Measurements from ENCODE around the gene VSTM2B. TPM values are rescaled to one million over a fixed set of nuclear protein-coding genes. Genes with fewer than 3 reads are reported as not detected.

The VSTM2B gene
- total RNA-seq, 4 donors from 2014 or later, result not detected

- intact Hi-C loops (cut with DNase I; ENCODE audit: low total_unique reads), result no loop called here
- Histone ChIP-seq H3K9me3 (no peaks in the 10 kb centered on the region), H3K4me1 (no peaks in the 10 kb centered on the region), H3K27me3 (no peaks in the 10 kb centered on the region), H3K4me3 (no peak overlapping the region), H3K27ac (no peak overlapping the region), H3K36me3 (no peaks in the 10 kb centered on the region)
- TF ChIP-seq POLR2A (IDR thresholded peaks at IDR 0.05) (no peak), CTCF (IDR thresholded peaks at IDR 0.05) (no peak)
- DNase-seq, result no peak
These were observed 10.0 kb upstream of the VSTM2B start for GRCh38 chr19:29515706-29516357.

GRCh38 chr19:29516358-29516725 lies 9.5 kb upstream of the VSTM2B start:
- no peaks in the 10 kb centered on the region for H3K27me3 ChIP-seq

GRCh38 chr19:29516821-29517395 lies 8.9 kb upstream of the VSTM2B start:
- TF ChIP-seq CTCF (IDR thresholded peaks at IDR 0.05), result no peak
- TF ChIP-seq POLR2A (IDR thresholded peaks at IDR 0.05), result no peak
- H3K9me3 ChIP-seq, result no peaks in the 10 kb centered on the region
- intact Hi-C loops (cut with DNase I; ENCODE audit: low total_unique reads), result no loop called here
- no peaks in the 10 kb centered on the region for H3K36me3 ChIP-seq
- no peaks in the 10 kb centered on the region for H3K4me1 ChIP-seq
- no peak overlapping the region for H3K27ac ChIP-seq
- no peaks in the 10 kb centered on the region for H3K27me3 ChIP-seq
- H3K4me3 ChIP-seq, result no peak overlapping the region
- DNase-seq, result no peak

More at GRCh38 chr19:29516358-29516725, 9.5 kb upstream of the VSTM2B start:
- Histone ChIP-seq H3K9me3 (no peaks in the 10 kb centered on the region), H3K4me1 (no peaks in the 10 kb centered on the region), H3K27ac (no peak overlapping the region), H3K36me3 (no peaks in the 10 kb centered on the region), H3K4me3 (no peak overlapping the region)
- no peak for DNase-seq
- intact Hi-C loops (cut with DNase I; ENCODE audit: low total_unique reads), result no loop called here
- TF ChIP-seq POLR2A (IDR thresholded peaks at IDR 0.05) (no peak), CTCF (IDR thresholded peaks at IDR 0.05) (no peak)

GRCh38 chr19:29517412-29517811 lies 8.4 kb upstream of the VSTM2B start:
- Histone ChIP-seq H3K4me1 (no peaks in the 10 kb centered on the region), H3K9me3 (no peaks in the 10 kb centered on the region), H3K27ac (no peak overlapping the region), H3K4me3 (no peak overlapping the region), H3K27me3 (no peaks in the 10 kb centered on the region), H3K36me3 (no peaks in the 10 kb centered on the region)
- intact Hi-C loops (cut with DNase I; ENCODE audit: low total_unique reads), result no loop called here
- TF ChIP-seq CTCF (IDR thresholded peaks at IDR 0.05), result no peak
- TF ChIP-seq POLR2A (IDR thresholded peaks at IDR 0.05), result no peak
- no peak for DNase-seq

GRCh38 chr19:29517946-29518345 lies 7.8 kb upstream of the VSTM2B start:
- TF ChIP-seq CTCF (IDR thresholded peaks at IDR 0.05) (no peak), POLR2A (IDR thresholded peaks at IDR 0.05) (no peak)
- Histone ChIP-seq H3K27ac (no peak overlapping the region), H3K9me3 (no peaks in the 10 kb centered on the region), H3K27me3 (no peaks in the 10 kb centered on the region), H3K4me1 (no peaks in the 10 kb centered on the region), H3K36me3 (no peaks in the 10 kb centered on the region), H3K4me3 (no peak overlapping the region)
- intact Hi-C loops (cut with DNase I; ENCODE audit: low total_unique reads), result no loop called here
- DNase-seq, result no peak

Data from uterus (tissue), 4 donors.